Activated CD4-positive, alpha-beta memory T cell treated with anti-CD3 and anti-CD28 coated beads, Interleukin-2, amount 10 ng/mL, durations not matched to agents 7 days and 5 days (primary cell): Measurements from ENCODE around the gene PCDHGB6. TPM values are rescaled to one million over a fixed set of nuclear protein-coding genes. Genes with fewer than 3 reads are reported as not detected.
A peak's percentile ranks its signal among the peaks of the same experiment; 100 is the strongest.
"Not testable (repeated sequence)": the region's sequence is repeated elsewhere in the genome, so short reads cannot be mapped to it uniquely, and the experiment has no call there.

Experiments
- CTCF ChIA-PET: fragments of 350-600 bp; sonication (Branson Sonifier 250); formaldehyde crosslinking; loops from one replicate; lab custom pipeline; 2021; ENCODE audit warnings: antibody characterized with exemption, inconsistent platforms; lab: Charles Lee
- POLR2A ChIA-PET: fragments of 350-600 bp; sonication (Branson Sonifier 250); formaldehyde crosslinking; loops from one replicate; lab custom pipeline; 2021; ENCODE audit warnings: antibody characterized with exemption; lab: Charles Lee
- DNase-seq: peaks from one replicate; pipeline ENCODE4 v3.0.0-alpha.2; 2020
- H3K27ac Mint-ChIP-seq: one replicate; pipeline ENCODE4 v1.8.0; 2021; ENCODE audit warnings: mild to moderate bottlenecking, mixed read lengths
- H3K27me3 Mint-ChIP-seq: one replicate; pipeline ENCODE4 v1.8.0; 2021; ENCODE audit warnings: mixed read lengths
- H3K36me3 Mint-ChIP-seq: one replicate; pipeline ENCODE4 v1.8.0; 2021; ENCODE audit warnings: low read depth, mixed read lengths
- H3K4me1 Mint-ChIP-seq: one replicate; pipeline ENCODE4 v1.8.0; 2021; ENCODE audit warnings: mixed read lengths
- H3K4me3 Mint-ChIP-seq: one replicate; pipeline ENCODE4 v1.8.0; 2021; ENCODE audit warnings: mild to moderate bottlenecking, mixed read lengths
- H3K9me3 Mint-ChIP-seq: one replicate; pipeline ENCODE4 v1.8.0; 2021; ENCODE audit warnings: mixed read lengths
- total RNA-seq, 2 experiments: library from RNA; stranded (reverse); gene quantifications; one replicate each; pipeline ENCODE4 v1.2.3, GENCODE V29; 2021

PCDHGB6 gene
- total RNA-seq, 2 experiments from 2014 or later: not detected

DNA sequence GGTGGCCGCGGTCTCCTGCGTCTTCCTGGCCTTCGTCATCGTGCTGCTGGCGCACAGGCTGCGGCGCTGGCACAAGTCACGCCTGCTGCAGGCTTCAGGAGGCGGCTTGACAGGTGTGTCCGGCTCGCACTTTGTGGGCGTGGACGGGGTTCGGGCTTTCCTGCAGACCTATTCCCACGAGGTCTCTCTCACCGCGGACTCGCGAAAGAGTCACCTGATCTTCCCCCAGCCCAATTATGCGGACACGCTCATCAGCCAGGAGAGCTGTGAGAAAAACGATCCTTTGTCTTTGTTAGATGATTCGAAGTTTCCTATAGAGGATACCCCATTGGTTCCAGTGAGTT, 7.4 kb downstream of the PCDHGB6 start:
- CTCF ChIA-PET: interaction anchor here (1.0 kb wide), 1 partner anchor 9 kb away, joined by 3 read pairs; no protein-coding TSS in a partner anchor
- H3K27ac Mint-ChIP-seq, POLR2A ChIA-PET, DNase-seq, H3K4me3 Mint-ChIP-seq: not testable (repeated sequence)
- Mint-ChIP-seq H3K9me3 (peaks cover 19% of the 10 kb centered on the region), H3K27me3 (peaks cover 57% of the 10 kb centered on the region), H3K4me1 (peaks cover 25% of the 10 kb centered on the region), H3K36me3 (peaks cover 26% of the 10 kb centered on the region)

DNA sequence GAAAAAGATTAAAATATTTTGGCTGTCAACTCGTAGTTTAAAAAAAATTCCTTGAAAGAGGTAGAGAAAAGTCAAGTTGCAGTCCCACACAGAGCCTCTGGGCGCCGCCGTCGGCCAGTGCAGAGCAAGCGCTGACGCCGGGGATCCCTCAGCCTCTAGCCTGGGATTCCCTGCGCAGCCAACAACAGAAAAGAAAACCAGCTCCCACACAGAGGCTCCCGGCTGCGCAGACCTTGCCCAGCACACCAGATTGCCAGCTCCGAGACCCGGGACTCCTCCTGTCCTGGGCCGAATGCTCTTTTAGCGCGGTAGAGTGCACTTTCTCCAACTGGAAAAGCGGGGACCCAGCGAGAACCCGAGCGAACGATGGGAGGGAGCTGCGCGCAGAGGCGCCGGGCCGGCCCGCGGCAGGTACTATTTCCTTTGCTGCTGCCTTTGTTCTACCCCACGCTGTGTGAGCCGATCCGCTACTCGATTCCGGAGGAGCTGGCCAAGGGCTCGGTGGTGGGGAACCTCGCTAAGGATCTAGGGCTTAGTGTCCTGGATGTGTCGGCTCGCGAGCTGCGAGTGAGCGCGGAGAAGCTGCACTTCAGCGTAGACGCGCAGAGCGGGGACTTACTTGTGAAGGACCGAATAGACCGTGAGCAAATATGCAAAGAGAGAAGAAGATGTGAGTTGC, 9.8 kb downstream of the PCDHGB6 start, which contains the start of gene PCDHGB7:
TSS of gene PCDHGB7 (plus strand) at position 184 of the 679 bp plus-strand sequence. CDS start at position 367, 183 bp downstream.
- not testable (repeated sequence) for H3K27ac Mint-ChIP-seq
- POLR2A ChIA-PET: interaction anchor here (1.3 kb wide), 1 partner anchor 97 kb away, joined by 3 read pairs; the partner anchor contains the start of gene TAF7
- peak; percentile 55 for DNase-seq
- H3K36me3 Mint-ChIP-seq: peaks cover 31% of the 10 kb centered on the region
- peak within 1 kb of the TSS; percentile 60 for H3K4me3 Mint-ChIP-seq
- H3K9me3 Mint-ChIP-seq: peaks cover 19% of the 10 kb centered on the region
- H3K4me1 Mint-ChIP-seq: peaks cover 28% of the 10 kb centered on the region
- peaks cover 72% of the 10 kb centered on the region for H3K27me3 Mint-ChIP-seq
- CTCF ChIA-PET: interaction anchor here (0.6 to 3.2 kb wide), 8 partner anchors 13 to 218 kb away, joined by 3 to 12 read pairs (median 3); partner anchors contain the start of genes PCDHGA12 and PCDHGB1

DNA sequence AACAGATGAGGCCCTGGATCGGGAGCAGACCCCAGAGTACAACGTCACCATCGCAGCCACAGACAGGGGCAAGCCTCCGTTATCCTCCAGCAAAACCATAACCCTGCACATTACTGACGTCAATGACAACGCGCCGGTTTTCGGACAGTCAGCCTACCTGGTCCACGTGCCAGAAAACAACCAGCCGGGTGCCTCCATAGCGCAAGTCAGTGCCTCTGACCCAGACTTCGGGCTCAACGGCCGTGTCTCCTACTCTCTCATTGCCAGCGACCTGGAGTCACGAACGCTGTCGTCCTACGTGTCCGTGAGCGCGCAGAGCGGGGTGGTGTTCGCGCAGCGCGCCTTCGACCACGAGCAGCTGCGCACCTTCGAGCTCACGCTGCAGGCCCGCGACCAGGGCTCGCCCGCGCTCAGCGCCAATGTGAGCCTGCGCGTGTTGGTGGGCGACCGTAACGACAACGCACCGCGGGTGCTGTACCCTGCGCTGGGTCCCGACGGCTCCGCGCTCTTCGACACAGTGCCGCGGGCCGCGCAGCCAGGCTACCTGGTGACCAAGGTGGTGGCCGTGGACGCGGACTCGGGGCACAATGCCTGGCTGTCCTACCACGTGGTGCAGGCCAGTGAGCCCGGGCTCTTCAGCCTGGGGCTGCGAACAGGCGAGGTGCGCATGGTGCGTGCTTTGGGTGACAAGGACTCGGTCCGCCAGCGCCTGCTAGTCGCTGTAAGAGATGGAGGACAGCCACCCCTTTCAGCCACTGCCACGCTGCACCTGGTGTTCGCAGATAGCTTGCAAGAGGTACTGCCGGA, 11.5 kb downstream of the PCDHGB6 start:
- no peak overlapping the region for H3K4me3 Mint-ChIP-seq
- H3K36me3 Mint-ChIP-seq: peaks cover 26% of the 10 kb centered on the region
- H3K27me3 Mint-ChIP-seq: peaks cover 65% of the 10 kb centered on the region
- no peak for DNase-seq
- POLR2A ChIA-PET: no interaction called here
- peaks cover 21% of the 10 kb centered on the region for H3K9me3 Mint-ChIP-seq
- CTCF ChIA-PET: interaction anchor here (2.1 to 3.2 kb wide), 2 partner anchors 11 to 94 kb away, joined by 9 to 12 read pairs; partner anchors contain the start of gene PCDHGA12
- H3K4me1 Mint-ChIP-seq: peaks cover 20% of the 10 kb centered on the region
- peak overlapping the region; percentile 1 for H3K27ac Mint-ChIP-seq

DNA sequence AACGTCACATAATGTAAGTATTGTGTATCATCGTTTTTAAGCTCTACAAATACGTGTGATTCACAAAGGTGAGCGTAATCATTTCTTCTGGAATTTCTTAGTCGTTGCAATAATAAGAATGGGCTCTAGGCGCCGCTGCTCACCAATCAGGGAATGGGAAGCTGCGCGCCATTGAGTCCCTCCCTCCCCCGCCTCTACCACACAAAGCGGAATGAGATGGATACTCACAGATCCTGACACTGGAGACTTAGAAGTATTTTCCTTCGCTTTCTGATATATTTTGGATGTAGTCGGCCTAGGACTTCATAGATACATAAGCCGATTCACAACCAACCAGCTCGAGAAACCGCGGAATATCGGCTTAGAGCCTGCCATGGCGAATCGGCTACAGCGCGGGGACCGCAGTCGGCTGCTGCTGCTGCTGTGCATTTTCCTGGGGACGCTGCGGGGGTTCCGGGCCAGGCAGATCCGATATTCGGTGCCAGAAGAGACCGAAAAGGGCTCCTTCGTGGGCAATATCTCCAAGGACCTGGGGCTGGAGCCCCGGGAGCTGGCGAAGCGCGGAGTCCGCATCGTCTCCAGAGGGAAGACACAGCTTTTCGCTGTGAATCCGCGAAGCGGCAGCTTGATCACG, 13.2 kb downstream of the PCDHGB6 start, which contains the start of gene PCDHGA11:
TSS of gene PCDHGA11 (plus strand) at position 197 of the 634 bp plus-strand sequence. CDS start at position 374, 177 bp downstream.
- peaks cover 12% of the 10 kb centered on the region for H3K4me1 Mint-ChIP-seq
- peaks cover 23% of the 10 kb centered on the region for H3K36me3 Mint-ChIP-seq
- peak; percentile 46 for DNase-seq
- H3K9me3 Mint-ChIP-seq: peaks cover 17% of the 10 kb centered on the region
- POLR2A ChIA-PET: interaction anchor here (0.6 to 1.6 kb wide), 7 partner anchors 8 to 97 kb away, joined by 3 to 5 read pairs (median 4); partner anchors contain the start of gene PCDHGA10
- H3K27me3 Mint-ChIP-seq: peaks cover 64% of the 10 kb centered on the region
- CTCF ChIA-PET: interaction anchor here (0.6 to 2.5 kb wide), 22 partner anchors 8 to 560 kb away, joined by 3 to 16 read pairs (median 4); partner anchors contain the start of genes PCDHGA10, PCDHGA12, PCDHGA3 and PCDHGA4
- peak within 1 kb of the TSS; percentile 70 for H3K4me3 Mint-ChIP-seq
- peak within 1 kb of the TSS; percentile 5 for H3K27ac Mint-ChIP-seq

DNA sequence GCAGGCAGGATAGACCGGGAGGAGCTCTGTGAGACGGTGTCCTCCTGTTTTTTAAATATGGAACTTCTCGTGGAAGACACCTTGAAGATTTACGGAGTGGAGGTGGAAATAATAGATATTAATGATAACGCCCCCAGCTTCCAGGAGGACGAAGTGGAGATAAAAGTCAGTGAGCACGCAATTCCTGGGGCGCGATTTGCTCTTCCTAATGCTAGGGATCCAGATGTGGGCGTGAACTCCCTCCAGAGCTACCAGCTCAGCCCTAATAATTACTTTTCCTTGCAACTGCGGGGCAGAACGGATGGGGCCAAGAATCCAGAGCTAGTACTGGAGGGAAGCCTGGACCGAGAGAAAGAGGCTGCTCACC, 13.7 kb downstream of the PCDHGB6 start:
- H3K27ac Mint-ChIP-seq: no peak overlapping the region
- peaks cover 12% of the 10 kb centered on the region for H3K4me1 Mint-ChIP-seq
- DNase-seq: no peak
- peaks cover 23% of the 10 kb centered on the region for H3K36me3 Mint-ChIP-seq
- peaks cover 66% of the 10 kb centered on the region for H3K27me3 Mint-ChIP-seq
- POLR2A ChIA-PET: interaction anchor here (0.6 to 1.6 kb wide), 7 partner anchors 9 to 98 kb away, joined by 3 to 5 read pairs (median 4); partner anchors contain the start of gene PCDHGA10
- CTCF ChIA-PET: interaction anchor here (0.8 to 2.5 kb wide), 20 partner anchors 9 to 142 kb away, joined by 3 to 16 read pairs (median 4); partner anchors contain the start of genes PCDHGA10, PCDHGA12, PCDHGA3 and PCDHGA4
- H3K9me3 Mint-ChIP-seq: peaks cover 17% of the 10 kb centered on the region
- peak overlapping the region; percentile 70 for H3K4me3 Mint-ChIP-seq

DNA sequence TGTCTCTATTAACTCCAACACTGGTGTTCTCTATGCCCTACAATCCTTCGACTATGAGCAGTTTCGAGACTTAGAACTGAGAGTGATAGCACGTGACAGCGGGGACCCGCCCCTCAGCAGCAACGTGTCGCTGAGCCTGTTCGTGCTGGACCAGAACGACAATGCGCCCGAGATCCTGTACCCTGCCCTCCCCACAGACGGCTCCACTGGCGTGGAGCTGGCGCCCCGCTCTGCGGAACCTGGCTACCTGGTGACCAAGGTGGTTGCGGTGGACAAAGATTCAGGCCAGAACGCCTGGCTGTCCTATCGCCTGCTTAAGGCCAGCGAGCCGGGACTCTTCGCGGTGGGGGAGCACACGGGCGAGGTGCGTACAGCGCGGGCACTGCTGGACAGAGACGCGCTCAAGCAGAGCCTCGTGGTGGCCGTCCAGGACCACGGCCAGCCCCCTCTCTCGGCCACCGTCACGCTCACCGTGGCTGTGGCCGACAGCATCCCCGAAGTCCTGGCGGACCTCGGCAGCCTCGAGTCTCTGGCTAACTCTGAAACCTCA, 15.0 kb downstream of the PCDHGB6 start:
- POLR2A ChIA-PET: interaction anchor here (0.7 kb wide), 1 partner anchor 104 kb away, joined by 3 read pairs; no protein-coding TSS in a partner anchor
- Mint-ChIP-seq H3K4me3 (no peak overlapping the region), H3K36me3 (peaks cover 22% of the 10 kb centered on the region), H3K27ac (no peak overlapping the region), H3K27me3 (peaks cover 65% of the 10 kb centered on the region), H3K9me3 (peaks cover 17% of the 10 kb centered on the region), H3K4me1 (peaks cover 9% of the 10 kb centered on the region)
- CTCF ChIA-PET: interaction anchor here (2.5 kb wide), 1 partner anchor 10 kb away, joined by 16 read pairs; the partner anchor contains the start of gene PCDHGA10
- no peak for DNase-seq

DNA sequence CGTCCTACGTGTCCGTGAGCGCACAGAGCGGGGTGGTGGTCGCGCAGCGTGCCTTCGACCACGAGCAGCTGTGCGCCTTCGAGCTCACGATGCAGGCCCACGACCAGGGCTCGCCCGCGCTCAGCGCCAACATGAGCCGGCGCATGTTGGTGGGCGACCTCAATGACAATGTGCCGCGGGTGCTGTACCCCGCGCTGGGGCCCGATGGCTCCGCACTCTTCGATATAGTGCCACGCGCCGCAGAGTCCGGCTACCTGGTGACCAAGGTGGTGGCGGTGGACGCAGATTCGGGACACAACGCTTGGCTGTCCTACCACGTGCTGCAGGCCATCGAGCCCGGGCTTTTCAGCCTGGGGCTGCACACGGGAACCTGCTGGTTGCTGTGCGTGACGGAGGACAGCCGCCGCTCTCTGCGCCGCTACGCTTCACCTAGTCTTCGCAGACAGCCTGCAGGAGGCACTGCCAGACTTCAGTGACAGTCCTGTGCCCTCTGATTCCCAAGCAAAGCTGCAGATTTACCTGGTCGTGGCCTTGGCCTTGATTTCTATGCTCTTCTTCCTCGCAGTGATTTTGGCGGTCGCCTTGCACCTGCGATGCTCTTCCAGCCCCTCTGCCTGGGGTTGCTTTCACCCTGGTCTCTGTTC, 20.1 kb downstream of the PCDHGB6 start:
- H3K4me1 Mint-ChIP-seq: peaks cover 6% of the 10 kb centered on the region
- peaks cover 13% of the 10 kb centered on the region for H3K36me3 Mint-ChIP-seq
- no peak for DNase-seq
- POLR2A ChIA-PET: no interaction called here
- H3K27ac Mint-ChIP-seq: no peak overlapping the region
- peaks cover 12% of the 10 kb centered on the region for H3K9me3 Mint-ChIP-seq
- no peak overlapping the region for H3K4me3 Mint-ChIP-seq
- CTCF ChIA-PET: interaction anchor here (1.0 kb wide), 1 partner anchor 10 kb away, joined by 4 read pairs; no protein-coding TSS in a partner anchor
- peaks cover 53% of the 10 kb centered on the region for H3K27me3 Mint-ChIP-seq

DNA sequence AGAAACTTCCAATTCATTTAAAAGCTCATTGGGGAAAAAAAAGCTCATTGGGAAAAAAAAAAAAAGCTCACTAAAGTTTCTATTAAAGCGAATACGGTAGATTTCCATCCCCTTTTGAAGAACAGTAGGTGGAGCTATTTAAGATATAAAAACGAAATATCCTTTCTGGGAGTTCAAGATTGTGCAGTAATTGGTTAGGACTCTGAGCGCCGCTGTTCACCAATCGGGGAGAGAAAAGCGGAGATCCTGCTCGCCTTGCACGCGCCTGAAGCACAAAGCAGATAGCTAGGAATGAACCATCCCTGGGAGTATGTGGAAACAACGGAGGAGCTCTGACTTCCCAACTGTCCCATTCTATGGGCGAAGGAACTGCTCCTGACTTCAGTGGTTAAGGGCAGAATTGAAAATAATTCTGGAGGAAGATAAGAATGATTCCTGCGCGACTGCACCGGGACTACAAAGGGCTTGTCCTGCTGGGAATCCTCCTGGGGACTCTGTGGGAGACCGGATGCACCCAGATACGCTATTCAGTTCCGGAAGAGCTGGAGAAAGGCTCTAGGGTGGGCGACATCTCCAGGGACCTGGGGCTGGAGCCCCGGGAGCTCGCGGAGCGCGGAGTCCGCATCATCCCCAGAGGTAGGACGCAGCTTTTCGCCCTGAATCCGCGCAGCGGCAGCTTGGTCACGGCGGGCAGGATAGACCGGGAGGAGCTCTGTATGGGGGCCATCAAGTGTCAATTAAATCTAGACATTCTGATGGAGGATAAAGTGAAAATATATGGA, 22.7 kb downstream of the PCDHGB6 start, which contains the start of gene PCDHGA12:
TSS of gene PCDHGA12 (plus strand) at position 176 of the 782 bp plus-strand sequence. CDS start at position 429, 253 bp downstream.
- no peak for DNase-seq
- Mint-ChIP-seq H3K4me1 (peaks cover 6% of the 10 kb centered on the region), H3K27me3 (peaks cover 42% of the 10 kb centered on the region), H3K27ac (peak within 1 kb of the TSS; percentile 41), H3K4me3 (peak within 1 kb of the TSS; percentile 53), H3K9me3 (peaks cover 13% of the 10 kb centered on the region), H3K36me3 (peaks cover 13% of the 10 kb centered on the region)
- ChIA-PET POLR2A (interaction anchor here (0.7 to 1.1 kb wide), 3 partner anchors 9 to 32 kb away, joined by 3 read pairs; partner anchors contain the start of gene PCDHGA11), CTCF (interaction anchor here (0.6 to 2.2 kb wide), 19 partner anchors 9 to 189 kb away, joined by 3 to 16 read pairs (median 4); partner anchors contain the start of genes DIAPH1, PCDHGA10, PCDHGA11 and PCDHGB6)

DNA sequence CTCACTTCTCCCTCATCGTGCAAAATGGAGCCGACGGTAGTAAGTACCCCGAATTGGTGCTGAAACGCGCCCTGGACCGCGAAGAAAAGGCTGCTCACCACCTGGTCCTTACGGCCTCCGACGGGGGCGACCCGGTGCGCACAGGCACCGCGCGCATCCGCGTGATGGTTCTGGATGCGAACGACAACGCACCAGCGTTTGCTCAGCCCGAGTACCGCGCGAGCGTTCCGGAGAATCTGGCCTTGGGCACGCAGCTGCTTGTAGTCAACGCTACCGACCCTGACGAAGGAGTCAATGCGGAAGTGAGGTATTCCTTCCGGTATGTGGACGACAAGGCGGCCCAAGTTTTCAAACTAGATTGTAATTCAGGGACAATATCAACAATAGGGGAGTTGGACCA, 23.5 kb downstream of the PCDHGB6 start:
- Mint-ChIP-seq H3K27ac (no peak overlapping the region), H3K4me1 (peaks cover 6% of the 10 kb centered on the region), H3K4me3 (peak overlapping the region; percentile 53), H3K9me3 (peaks cover 13% of the 10 kb centered on the region), H3K36me3 (peaks cover 13% of the 10 kb centered on the region), H3K27me3 (peaks cover 40% of the 10 kb centered on the region)
- no peak for DNase-seq
- CTCF ChIA-PET: interaction anchor here (0.6 to 2.2 kb wide), 11 partner anchors 10 to 133 kb away, joined by 3 to 16 read pairs (median 7); partner anchors contain the start of genes PCDHGA10, PCDHGA11, PCDHGB6 and PCDHGB7
- POLR2A ChIA-PET: interaction anchor here (0.7 to 1.1 kb wide), 2 partner anchors 10 to 32 kb away, joined by 3 read pairs; partner anchors contain the start of gene PCDHGA11

DNA sequence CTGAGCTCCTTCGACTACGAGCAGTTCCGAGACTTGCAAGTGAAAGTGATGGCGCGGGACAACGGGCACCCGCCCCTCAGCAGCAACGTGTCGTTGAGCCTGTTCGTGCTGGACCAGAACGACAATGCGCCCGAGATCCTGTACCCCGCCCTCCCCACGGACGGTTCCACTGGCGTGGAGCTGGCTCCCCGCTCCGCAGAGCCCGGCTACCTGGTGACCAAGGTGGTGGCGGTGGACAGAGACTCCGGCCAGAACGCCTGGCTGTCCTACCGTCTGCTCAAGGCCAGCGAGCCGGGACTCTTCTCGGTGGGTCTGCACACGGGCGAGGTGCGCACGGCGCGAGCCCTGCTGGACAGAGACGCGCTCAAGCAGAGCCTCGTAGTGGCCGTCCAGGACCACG, 24.5 kb downstream of the PCDHGB6 start:
- peaks cover 13% of the 10 kb centered on the region for H3K36me3 Mint-ChIP-seq
- H3K4me1 Mint-ChIP-seq, H3K4me3 Mint-ChIP-seq, H3K27ac Mint-ChIP-seq, CTCF ChIA-PET, DNase-seq, POLR2A ChIA-PET: not testable (repeated sequence)
- peaks cover 13% of the 10 kb centered on the region for H3K9me3 Mint-ChIP-seq
- H3K27me3 Mint-ChIP-seq: peaks cover 33% of the 10 kb centered on the region
